CD4-positive, alpha-beta T cell (primary cell): ENCODE results near the gene CALB2. TPM values are rescaled to one million over a fixed set of nuclear protein-coding genes. Genes with fewer than 3 reads are reported as not detected.

Experiments
- ATAC-seq: fragments of 200-7000 bp; cut with Tn5 transposase; one replicate; pipeline ENCODE4 v1.10.0; 2022; ENCODE audit warnings: mild to moderate bottlenecking; ENCODE audit not compliant: poor library complexity
- CTCF ChIA-PET: fragments of 350-600 bp; sonication (Branson Sonifier 250); formaldehyde crosslinking; loops from one replicate; lab custom pipeline; 2021; ENCODE audit warnings: antibody characterized with exemption, inconsistent platforms; lab: Charles Lee
- POLR2A ChIA-PET: fragments of 350-600 bp; sonication (Branson Sonifier 250); formaldehyde crosslinking; loops from one replicate; lab custom pipeline; 2021; ENCODE audit warnings: antibody characterized with exemption, inconsistent platforms; lab: Charles Lee
- DNase-seq, 14 experiments: peaks; one replicate each; pipeline ENCODE4 v3.0.0-alpha.2; 2013 to 2020; ENCODE audit warnings: mixed read lengths in 2 of 14
- H3K27ac ChIP-seq, 2 donors: one replicate each; pipeline versions ENCODE4 v1.5.1 to v1.7.0; 2013; ENCODE audit warnings: low read length in 2 of 2, low read depth in 1 of 2, mild to moderate bottlenecking in 1 of 2
- H3K27me3 ChIP-seq, 2 experiments: 1 replicate in 1 of 2; 2 replicates in 1 of 2; pipeline versions ENCODE4 v1.6.1 to v1.7.0; 2013; ENCODE audit warnings: low read length in 2 of 2, control low read depth in 1 of 2, mild to moderate bottlenecking in 1 of 2, moderate library complexity in 1 of 2; ENCODE audit not compliant: insufficient read depth in 2 of 2, control insufficient read depth in 1 of 2
- H3K36me3 ChIP-seq: one replicate; pipeline ENCODE4 v1.6.1; 2013; ENCODE audit warnings: low read length, control low read depth; ENCODE audit not compliant: insufficient read depth
- H3K4me1 ChIP-seq: one replicate; pipeline ENCODE4 v1.6.1; 2013; ENCODE audit warnings: low read length, control low read depth; ENCODE audit not compliant: insufficient read depth
- H3K4me3 ChIP-seq: one replicate; pipeline ENCODE4 v1.5.1; 2013; ENCODE audit warnings: mild to moderate bottlenecking, low read length, moderate library complexity
- H3K9me3 ChIP-seq, 2 experiments: 1 replicate in 1 of 2; 2 replicates in 1 of 2; pipeline versions ENCODE4 v1.6.1 to v1.7.0; 2013; ENCODE audit warnings: low read length in 2 of 2, mild to moderate bottlenecking in 2 of 2, control low read depth in 1 of 2, moderate library complexity in 1 of 2; ENCODE audit not compliant: control insufficient read depth in 1 of 2, insufficient read depth in 1 of 2
- H3K27ac Mint-ChIP-seq: one replicate; pipeline ENCODE4 v1.8.0; 2020; ENCODE audit warnings: mixed read lengths
- H3K27me3 Mint-ChIP-seq: one replicate; pipeline ENCODE4 v1.8.0; 2021; ENCODE audit warnings: mixed read lengths
- H3K36me3 Mint-ChIP-seq: one replicate; pipeline ENCODE4 v1.8.0; 2021; ENCODE audit warnings: low read depth, mixed read lengths
- H3K4me1 Mint-ChIP-seq: one replicate; pipeline ENCODE4 v1.8.0; 2021; ENCODE audit warnings: low read depth, mixed read lengths
- H3K4me3 Mint-ChIP-seq: one replicate; pipeline ENCODE4 v1.8.0; 2020; ENCODE audit warnings: mild to moderate bottlenecking, mixed read lengths
- H3K9me3 Mint-ChIP-seq: one replicate; pipeline ENCODE4 v1.8.0; 2020; ENCODE audit warnings: mixed read lengths
- intact Hi-C, 2 experiments: fragments of 100-400 bp; cut with DNase I in 1 of 2; cut with micrococcal nuclease in 1 of 2; formaldehyde crosslinking; loops; one replicate each; pipeline versions ENCODE4 v1.15.1 to v1.9.0; 2023 to 2025; cut with DNase I, micrococcal nuclease
- total RNA-seq, 174 experiments: library from RNA in 2 of 174; stranded (reverse) in 2 of 174; gene quantifications; one replicate each; pipeline ENCODE4 v1.2.3 and lab custom pipeline; 2021 to 2026
- TF ChIP-seq, protein P1 (sequence below): fragments of 200-600 bp; IDR thresholded peaks from one replicate; pipeline ENCODE4 v1.8.0; 2022; ENCODE audit warnings: antibody characterized with exemption, mild to moderate bottlenecking

Gene CALB2
- total RNA-seq, 2 experiments from 2014 or later: not detected

DNA sequence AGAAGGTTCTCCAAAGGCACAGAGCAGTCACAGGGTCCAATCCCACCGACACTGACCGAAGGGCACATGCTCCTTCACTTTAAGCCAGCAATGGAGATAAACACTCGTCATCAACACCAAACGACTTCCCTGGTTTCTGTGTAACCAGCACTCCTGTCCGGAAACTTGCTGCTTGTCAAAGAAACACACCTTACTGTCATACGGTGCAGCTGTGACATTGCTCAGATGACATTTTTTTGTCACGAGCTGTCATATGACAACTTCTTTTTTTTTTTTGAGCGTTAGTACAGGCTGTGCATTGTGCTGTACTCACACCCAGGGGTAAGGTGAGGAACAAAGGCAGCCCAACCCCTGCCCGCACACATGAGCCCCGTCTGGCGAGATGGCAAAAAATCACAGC lies 44.2 kb downstream of the CALB2 start:
- no peak overlapping the region for H3K4me3 ChIP-seq
- no peaks in the 10 kb centered on the region for H3K9me3 Mint-ChIP-seq
- no peak overlapping the region for H3K4me3 Mint-ChIP-seq
- CTCF ChIA-PET: no interaction called here
- H3K36me3 Mint-ChIP-seq: no peaks in the 10 kb centered on the region
- intact Hi-C loops: no loop called here
- no peaks in the 10 kb centered on the region for H3K4me1 Mint-ChIP-seq
- peaks cover 7 to 13% of the 10 kb centered on the region in 2 experiments for H3K27me3 ChIP-seq
- TF ChIP-seq, protein P1, sequence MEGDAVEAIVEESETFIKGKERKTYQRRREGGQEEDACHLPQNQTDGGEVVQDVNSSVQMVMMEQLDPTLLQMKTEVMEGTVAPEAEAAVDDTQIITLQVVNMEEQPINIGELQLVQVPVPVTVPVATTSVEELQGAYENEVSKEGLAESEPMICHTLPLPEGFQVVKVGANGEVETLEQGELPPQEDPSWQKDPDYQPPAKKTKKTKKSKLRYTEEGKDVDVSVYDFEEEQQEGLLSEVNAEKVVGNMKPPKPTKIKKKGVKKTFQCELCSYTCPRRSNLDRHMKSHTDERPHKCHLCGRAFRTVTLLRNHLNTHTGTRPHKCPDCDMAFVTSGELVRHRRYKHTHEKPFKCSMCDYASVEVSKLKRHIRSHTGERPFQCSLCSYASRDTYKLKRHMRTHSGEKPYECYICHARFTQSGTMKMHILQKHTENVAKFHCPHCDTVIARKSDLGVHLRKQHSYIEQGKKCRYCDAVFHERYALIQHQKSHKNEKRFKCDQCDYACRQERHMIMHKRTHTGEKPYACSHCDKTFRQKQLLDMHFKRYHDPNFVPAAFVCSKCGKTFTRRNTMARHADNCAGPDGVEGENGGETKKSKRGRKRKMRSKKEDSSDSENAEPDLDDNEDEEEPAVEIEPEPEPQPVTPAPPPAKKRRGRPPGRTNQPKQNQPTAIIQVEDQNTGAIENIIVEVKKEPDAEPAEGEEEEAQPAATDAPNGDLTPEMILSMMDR: no peak
- DNase-seq: no peak
- peaks cover 5% of the 10 kb centered on the region for H3K4me1 ChIP-seq
- POLR2A ChIA-PET: no interaction called here
- H3K36me3 ChIP-seq: no peaks in the 10 kb centered on the region
- no peak for ATAC-seq
- peaks cover 0 to 18% of the 10 kb centered on the region in 2 experiments for H3K9me3 ChIP-seq
- no peak overlapping the region for H3K27ac ChIP-seq
- peaks cover 62% of the 10 kb centered on the region for H3K27me3 Mint-ChIP-seq
- H3K27ac Mint-ChIP-seq: no peak overlapping the region

- DNase-seq: no peak
- CTCF ChIA-PET: no interaction called here
- Histone ChIP-seq H3K4me1 (peaks cover 5% of the 10 kb centered on the region), H3K36me3 (no peaks in the 10 kb centered on the region), H3K9me3 (peaks cover 0 to 18% of the 10 kb centered on the region in 2 experiments), H3K4me3 (no peak overlapping the region), H3K27ac (no peak overlapping the region), H3K27me3 (peaks cover 7 to 20% of the 10 kb centered on the region in 2 experiments)
- Mint-ChIP-seq H3K36me3 (no peaks in the 10 kb centered on the region), H3K27me3 (peaks cover 63% of the 10 kb centered on the region), H3K4me3 (no peak overlapping the region), H3K4me1 (no peaks in the 10 kb centered on the region), H3K27ac (no peak overlapping the region), H3K9me3 (no peaks in the 10 kb centered on the region)
- intact Hi-C loops: no loop called here
- POLR2A ChIA-PET: no interaction called here
- ATAC-seq: no peak
- TF ChIP-seq, protein P1: no peak
These were observed 45.8 kb downstream of the CALB2 start for GRCh38 chr16:71404364-71404763.

DNA sequence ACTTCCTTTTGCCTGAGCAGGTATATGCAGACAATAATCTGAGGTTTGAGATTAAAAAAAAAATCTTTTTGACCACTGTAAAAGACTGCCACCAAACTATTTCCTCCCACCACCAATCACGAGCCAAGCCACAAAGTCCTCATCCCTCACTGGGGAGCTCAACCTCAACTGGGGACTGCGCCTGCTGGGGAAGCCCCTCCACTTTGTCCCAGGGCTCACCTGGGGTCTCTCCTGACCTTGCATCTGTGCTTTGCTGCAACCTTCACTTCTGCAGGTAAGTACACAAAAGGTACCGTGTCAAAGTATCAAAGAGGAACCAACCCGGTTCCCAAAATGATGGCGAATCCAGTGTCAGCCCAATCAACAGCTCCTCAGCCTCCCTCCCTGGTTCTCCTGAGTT lies 47.8 kb downstream of the CALB2 start:
- Histone ChIP-seq H3K36me3 (no peaks in the 10 kb centered on the region), H3K9me3 (peaks cover 0 to 18% of the 10 kb centered on the region in 2 experiments), H3K4me3 (no peak overlapping the region), H3K27me3 (peaks cover 10 to 26% of the 10 kb centered on the region in 2 experiments), H3K4me1 (peaks cover 5% of the 10 kb centered on the region), H3K27ac (no peak overlapping the region)
- Mint-ChIP-seq H3K4me1 (no peaks in the 10 kb centered on the region), H3K9me3 (no peaks in the 10 kb centered on the region), H3K27ac (no peak overlapping the region), H3K4me3 (no peak overlapping the region), H3K27me3 (peaks cover 60% of the 10 kb centered on the region), H3K36me3 (no peaks in the 10 kb centered on the region)
- TF ChIP-seq, protein P1: no peak
- intact Hi-C loops: no loop called here
- ATAC-seq (no peak), DNase-seq (no peak)
- ChIA-PET CTCF (no interaction called here), POLR2A (no interaction called here)
